ENCODE data around the gene TPK1.
"Not testable (repeated sequence)": the region's sequence is repeated elsewhere in the genome, so short reads cannot be mapped to it uniquely, and the experiment has no call there.

Gene TPK1

GRCh38 chr7:144821067-144821466 is 14.8 kb downstream of the TPK1 start:
- no peak for DNase-seq

- DNase-seq = no peak
Measured at GRCh38 chr7:144820552-144820951, 15.3 kb downstream of the TPK1 start.

- no peak for DNase-seq
Measured at GRCh38 chr7:144819566-144819965, 16.3 kb downstream of the TPK1 start.

GRCh38 chr7:144818511-144818910 is 17.3 kb downstream of the TPK1 start:
- no peak for DNase-seq

GRCh38 chr7:144817001-144817400 is 18.9 kb downstream of the TPK1 start:
- DNase-seq = no peak

GRCh38 chr7:144814299-144814698 is 21.6 kb downstream of the TPK1 start:
- DNase-seq = no peak

GRCh38 chr7:144812379-144813283 is 23.2 kb downstream of the TPK1 start:
- no peak for DNase-seq

- no peak for DNase-seq
Measured at GRCh38 chr7:144805627-144806239, 30.1 kb downstream of the TPK1 start.

- DNase-seq = not testable (repeated sequence)
Measured at GRCh38 chr7:144800678-144801436, 35.0 kb downstream of the TPK1 start.

GRCh38 chr7:144796919-144797318 is 38.9 kb downstream of the TPK1 start:
- DNase-seq = no peak

GRCh38 chr7:144792050-144792449 is 43.8 kb downstream of the TPK1 start:
- DNase-seq = no peak

GRCh38 chr7:144791488-144791887 is 44.4 kb downstream of the TPK1 start:
- no peak for DNase-seq

- DNase-seq = no peak
Measured at GRCh38 chr7:144787127-144787526, 48.7 kb downstream of the TPK1 start.

GRCh38 chr7:144786522-144786921 is 49.3 kb downstream of the TPK1 start:
- DNase-seq = no peak

- no peak for DNase-seq
Measured at GRCh38 chr7:144786079-144786478, 49.8 kb downstream of the TPK1 start.

GRCh38 chr7:144785521-144785920 is 50.3 kb downstream of the TPK1 start:
- DNase-seq = no peak

- no peak for DNase-seq
Measured at GRCh38 chr7:144784943-144785342, 50.9 kb downstream of the TPK1 start.

GRCh38 chr7:144784441-144784840 is 51.4 kb downstream of the TPK1 start:
- DNase-seq = no peak

GRCh38 chr7:144782883-144783282 is 53.0 kb downstream of the TPK1 start:
- DNase-seq = no peak

- no peak for DNase-seq
Measured at GRCh38 chr7:144780071-144780608, 55.7 kb downstream of the TPK1 start.

- not testable (repeated sequence) for DNase-seq
Measured at GRCh38 chr7:144777889-144778288, 58.0 kb downstream of the TPK1 start.

- no peak for DNase-seq
Measured at GRCh38 chr7:144777005-144777839, 58.6 kb downstream of the TPK1 start.

Measured in NCI-H2081 treated with DMSO at 0.1 percent for 48 hours (cell line).